ENCODE measurements around the gene STK40. TPM values are rescaled to one million over a fixed set of nuclear protein-coding genes. Genes with fewer than 3 reads are reported as not detected.

Gene STK40
- total RNA-seq (2022; extraction: Qiagen RNA extraction): 9.3 to 11.5 TPM (median 10.5 TPM) in 5 replicates

GRCh38 chr1:36385410-36386264 is at the start of gene STK40:
TSS of gene STK40 (minus strand) at chr1:36385924. CDS start at chr1:36361332, 24,592 bp downstream.

GRCh38 chr1:36397378-36398230 is 11.9 kb upstream of the STK40 start, which contains the start of gene LSM10:
TSS of gene LSM10 (minus strand) at chr1:36397908. CDS start at chr1:36394129, 3,779 bp downstream.

DNA sequence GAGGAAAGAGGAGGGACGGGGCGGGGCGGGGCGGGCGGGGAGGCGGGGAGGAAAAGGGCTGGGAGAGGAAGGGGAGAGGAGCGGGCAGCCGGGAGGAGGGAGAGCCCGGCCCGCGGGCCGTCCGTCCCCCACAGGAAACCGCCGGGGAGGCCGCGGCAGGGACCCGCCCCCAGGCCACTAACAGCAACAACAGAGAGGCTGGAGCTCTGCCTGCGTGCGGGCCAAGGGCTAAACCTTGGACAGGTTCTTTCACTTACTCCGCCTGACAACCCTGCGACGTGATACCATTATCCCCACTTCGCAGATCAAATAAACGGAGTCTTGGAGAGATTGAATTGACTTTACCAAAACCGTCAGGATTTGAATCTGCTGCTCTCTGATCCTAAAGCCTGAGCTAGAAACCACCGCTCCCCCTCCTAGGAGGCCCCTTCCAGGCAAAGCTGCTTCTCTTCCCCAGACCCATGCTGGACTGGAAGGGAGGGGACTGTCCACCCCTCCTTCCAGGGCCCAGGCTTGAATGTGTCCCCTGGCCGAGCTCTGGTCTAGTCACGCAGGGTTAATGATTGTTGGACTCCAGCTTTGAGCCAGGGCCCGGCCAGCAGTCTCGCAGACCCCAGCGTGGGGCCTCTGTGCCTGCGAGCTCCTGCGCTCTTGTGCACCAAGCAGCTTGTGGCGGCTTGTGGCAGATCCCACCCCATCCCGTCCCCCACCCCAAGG is 61.9 kb downstream of the STK40 start, which contains the start of gene EVA1B:
TSS of gene EVA1B (minus strand) at position 10 of the 717 bp plus-strand sequence. CDS start 608 bp downstream, outside the sequence.

GRCh38 chr1:36306210-36306901 is 79.4 kb downstream of the STK40 start, which contains the start of gene SH3D21:
TSS of gene SH3D21 (plus strand) at chr1:36306368. CDS start at chr1:36306421, 53 bp downstream.

Other genes starting within 250 kb of the STK40 start
- gene TRAPPC3, start 236.4 kb downstream of the STK40 start, total RNA-seq (2022; extraction: Qiagen RNA extraction): 79.2 to 97.7 TPM (median 84.0 TPM) in 5 replicates
- gene MAP7D1, start 229.8 kb downstream of the STK40 start, total RNA-seq (2022; extraction: Qiagen RNA extraction): 218 to 234 TPM (median 224 TPM) in 5 replicates
- gene THRAP3, start 161.5 kb downstream of the STK40 start, total RNA-seq (2022; extraction: Qiagen RNA extraction): 62.3 to 90.5 TPM (median 71.5 TPM) in 5 replicates
- gene SH3D21, start 79.6 kb downstream of the STK40 start, total RNA-seq (2022; extraction: Qiagen RNA extraction): 2.1 to 3.4 TPM (median 2.7 TPM) in 5 replicates
- 9.3 to 23.1 TPM (median 22.2 TPM) in 5 replicates for gene EVA1B, start 62.3 kb downstream of the STK40 start, total RNA-seq (2022; extraction: Qiagen RNA extraction)
- 34.0 to 45.9 TPM (median 42.1 TPM) in 5 replicates for gene LSM10, start 12.0 kb upstream of the STK40 start, total RNA-seq (2022; extraction: Qiagen RNA extraction)
- 5.9 to 7.0 TPM (median 6.5 TPM) in 5 replicates for gene OSCP1, start 64.5 kb upstream of the STK40 start, total RNA-seq (2022; extraction: Qiagen RNA extraction)
- 63.4 to 86.0 TPM (median 84.8 TPM) in 5 replicates for gene MRPS15, start 78.5 kb upstream of the STK40 start, total RNA-seq (2022; extraction: Qiagen RNA extraction)
- gene CSF3R, start 97.0 kb upstream of the STK40 start, total RNA-seq (2022; extraction: Qiagen RNA extraction): not detected in 5 replicates